ENCODE data around the gene BORCS6.

- TF ChIP-seq, protein P1, sequence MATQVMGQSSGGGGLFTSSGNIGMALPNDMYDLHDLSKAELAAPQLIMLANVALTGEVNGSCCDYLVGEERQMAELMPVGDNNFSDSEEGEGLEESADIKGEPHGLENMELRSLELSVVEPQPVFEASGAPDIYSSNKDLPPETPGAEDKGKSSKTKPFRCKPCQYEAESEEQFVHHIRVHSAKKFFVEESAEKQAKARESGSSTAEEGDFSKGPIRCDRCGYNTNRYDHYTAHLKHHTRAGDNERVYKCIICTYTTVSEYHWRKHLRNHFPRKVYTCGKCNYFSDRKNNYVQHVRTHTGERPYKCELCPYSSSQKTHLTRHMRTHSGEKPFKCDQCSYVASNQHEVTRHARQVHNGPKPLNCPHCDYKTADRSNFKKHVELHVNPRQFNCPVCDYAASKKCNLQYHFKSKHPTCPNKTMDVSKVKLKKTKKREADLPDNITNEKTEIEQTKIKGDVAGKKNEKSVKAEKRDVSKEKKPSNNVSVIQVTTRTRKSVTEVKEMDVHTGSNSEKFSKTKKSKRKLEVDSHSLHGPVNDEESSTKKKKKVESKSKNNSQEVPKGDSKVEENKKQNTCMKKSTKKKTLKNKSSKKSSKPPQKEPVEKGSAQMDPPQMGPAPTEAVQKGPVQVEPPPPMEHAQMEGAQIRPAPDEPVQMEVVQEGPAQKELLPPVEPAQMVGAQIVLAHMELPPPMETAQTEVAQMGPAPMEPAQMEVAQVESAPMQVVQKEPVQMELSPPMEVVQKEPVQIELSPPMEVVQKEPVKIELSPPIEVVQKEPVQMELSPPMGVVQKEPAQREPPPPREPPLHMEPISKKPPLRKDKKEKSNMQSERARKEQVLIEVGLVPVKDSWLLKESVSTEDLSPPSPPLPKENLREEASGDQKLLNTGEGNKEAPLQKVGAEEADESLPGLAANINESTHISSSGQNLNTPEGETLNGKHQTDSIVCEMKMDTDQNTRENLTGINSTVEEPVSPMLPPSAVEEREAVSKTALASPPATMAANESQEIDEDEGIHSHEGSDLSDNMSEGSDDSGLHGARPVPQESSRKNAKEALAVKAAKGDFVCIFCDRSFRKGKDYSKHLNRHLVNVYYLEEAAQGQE (IDR thresholded peaks at IDR 0.05; ENCODE audit: insufficient replicate concordance, low read depth), result no peak
- TF ChIP-seq, protein P2, sequence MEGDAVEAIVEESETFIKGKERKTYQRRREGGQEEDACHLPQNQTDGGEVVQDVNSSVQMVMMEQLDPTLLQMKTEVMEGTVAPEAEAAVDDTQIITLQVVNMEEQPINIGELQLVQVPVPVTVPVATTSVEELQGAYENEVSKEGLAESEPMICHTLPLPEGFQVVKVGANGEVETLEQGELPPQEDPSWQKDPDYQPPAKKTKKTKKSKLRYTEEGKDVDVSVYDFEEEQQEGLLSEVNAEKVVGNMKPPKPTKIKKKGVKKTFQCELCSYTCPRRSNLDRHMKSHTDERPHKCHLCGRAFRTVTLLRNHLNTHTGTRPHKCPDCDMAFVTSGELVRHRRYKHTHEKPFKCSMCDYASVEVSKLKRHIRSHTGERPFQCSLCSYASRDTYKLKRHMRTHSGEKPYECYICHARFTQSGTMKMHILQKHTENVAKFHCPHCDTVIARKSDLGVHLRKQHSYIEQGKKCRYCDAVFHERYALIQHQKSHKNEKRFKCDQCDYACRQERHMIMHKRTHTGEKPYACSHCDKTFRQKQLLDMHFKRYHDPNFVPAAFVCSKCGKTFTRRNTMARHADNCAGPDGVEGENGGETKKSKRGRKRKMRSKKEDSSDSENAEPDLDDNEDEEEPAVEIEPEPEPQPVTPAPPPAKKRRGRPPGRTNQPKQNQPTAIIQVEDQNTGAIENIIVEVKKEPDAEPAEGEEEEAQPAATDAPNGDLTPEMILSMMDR (IDR thresholded peaks at IDR 0.05; ENCODE audit: insufficient read depth, low read length), result no peak
- TF ChIP-seq GABPA (IDR thresholded peaks at IDR 0.05; ENCODE audit: low read depth), result no peak
Observed at GRCh38 chr17:8237175-8237574, 47.2 kb upstream of the BORCS6 start.

Measured in HL-60 (cell line).